ENCODE measurements around the gene PCDH15.

GRCh38 chr10:53894145-53894544, 906.9 kb downstream of the PCDH15 start:
- TF ChIP-seq CTCF (IDR thresholded peaks at IDR 0.05) (no peak), POLR2A (IDR thresholded peaks at IDR 0.05) (no peak), POLR2AphosphoS5 (IDR thresholded peaks at IDR 0.05) (no peak)

Measured in prostate gland (tissue), 2 donors.